Psoas muscle (tissue), 8 donors: Measurements from ENCODE around the gene SPECC1L. TPM values are rescaled to one million over a fixed set of nuclear protein-coding genes. Genes with fewer than 3 reads are reported as not detected.

ENCODE experiments used
- ATAC-seq, 4 donors: fragments of 200-7000 bp; cut with Tn5 transposase; one replicate each; pipeline ENCODE4 v1.9.1; 2020; ENCODE audit warnings: moderate library complexity in 3 of 4, mild to moderate bottlenecking in 2 of 4
- DNase-seq, 2 donors: peaks; one replicate each; pipeline ENCODE4 v3.0.0-alpha.2; 2020
- H3K27ac ChIP-seq: fragments of 200-600 bp; one replicate; pipeline ENCODE4 v1.8.0; 2022
- H3K27me3 ChIP-seq, 3 donors: fragments of 200-600 bp in 1 of 3; one replicate each; pipeline versions ENCODE4 v1.6.1 to v1.8.0; 2013 to 2022; ENCODE audit warnings: low read length in 2 of 3, mild to moderate bottlenecking in 2 of 3, moderate library complexity in 1 of 3; ENCODE audit not compliant: insufficient read depth in 3 of 3
- H3K36me3 ChIP-seq, 2 donors: fragments of 200-600 bp in 1 of 2; one replicate each; pipeline versions ENCODE4 v1.6.1 to v1.8.0; 2013 to 2022; ENCODE audit warnings: low read depth in 1 of 2, mild to moderate bottlenecking in 1 of 2, moderate library complexity in 1 of 2; ENCODE audit not compliant: insufficient read depth in 1 of 2
- H3K4me1 ChIP-seq: fragments of 200-600 bp; one replicate; pipeline ENCODE4 v1.8.0; 2022
- H3K4me3 ChIP-seq: fragments of 200-600 bp; one replicate; pipeline ENCODE4 v1.8.0; 2022; ENCODE audit warnings: mild to moderate bottlenecking
- H3K9me3 ChIP-seq: fragments of 200-600 bp; one replicate; pipeline ENCODE4 v1.8.0; 2022
- CTCF ChIP-seq: fragments of 200-600 bp; IDR thresholded peaks from one replicate; pipeline ENCODE4 v1.8.0; 2022; ENCODE audit warnings: antibody characterized with exemption
- WGBS, 3 donors: extraction: QIAGEN DNeasy Blood & Tissue Kit; methylation state at CpG; one replicate each; pipeline versions ENCODE4 v1.1.6 to v1.1.7; 2013; 5-methylcytosine and 5-hydroxymethylcytosine counted together
- intact Hi-C, 2 donors: fragments of 100-400 bp; cut with DNase I; formaldehyde crosslinking; loops; one replicate each; pipeline versions ENCODE4 v1.11.0 to v1.14.2; 2022
- polyA plus RNA-seq, 3 donors: library from polyadenylated mRNA; stranded (reverse); fragments of 200-250 nt; gene quantifications; one replicate each; pipeline ENCODE4 v1.2.3, GENCODE V29; 2013
- total RNA-seq, 4 donors: library from RNA; stranded (reverse); fragmentation: NEBNext Ultra II Directional in 2 of 4; extraction: Animal tissue kit (Norgen Biotek cat#: 25700) in 2 of 4; gene quantifications; one replicate each; pipeline versions ENCODE4 v1.2.1 to v1.2.4, GENCODE V29; 2021 to 2023
- donor health status: healthy with polysubstance abuse.
- donor health status: DM: no; HTN: no; CAD: no; lungs with moderate emphysema.
- donor health status: Bipolar disorder and iron deficiency.
- donor health status: healthy.
- donor health status: DM: yes; HTN: yes; CAD: no.
- donor health status: DM: no; HTN: no; CAD: no.
- donor health status: DM: no; HTN: no; CAD: no.
- donor health status: DM: yes; HTN: yes; CAD: no.

Gene SPECC1L
- total and polyA plus RNA-seq, 7 donors, result 6.8 to 29.9 (median 23.6) TPM

GRCh38 chr22:24413736-24414385 lies 143.2 kb downstream of the SPECC1L start:
- 80 to 87% (median 85%) methylated on average over 18 of the region's 18 CpGs for WGBS, 3 donors
- TF ChIP-seq CTCF, result no peak
- DNase-seq (peak in 1 of 2 donors; percentile 52), ATAC-seq (no peak)
- Histone ChIP-seq H3K4me3 (no peak overlapping the region), H3K27me3 (no peaks in the 10 kb centered on the region), H3K36me3 (peaks cover 0 to 64% of the 10 kb centered on the region in 2 donors), H3K9me3 (no peaks in the 10 kb centered on the region), H3K27ac (peak overlapping the region; percentile 9), H3K4me1 (no peaks in the 10 kb centered on the region)
- intact Hi-C loops, result no loop called here

- peaks cover 0 to 64% of the 10 kb centered on the region in 2 donors for H3K36me3 ChIP-seq
- intact Hi-C loops, result no loop called here
- no peaks in the 10 kb centered on the region for H3K9me3 ChIP-seq
- no peaks in the 10 kb centered on the region for H3K4me1 ChIP-seq
- no peak for TF ChIP-seq CTCF
- ATAC-seq (no peak), DNase-seq (peak in 1 of 2 donors; percentile 50)
- no peak overlapping the region for H3K4me3 ChIP-seq
- H3K27ac ChIP-seq, result no peak overlapping the region
- WGBS, 3 donors, result 83% methylated on average over 21 of the region's 21 CpGs
- no peaks in the 10 kb centered on the region for H3K27me3 ChIP-seq
These were observed 143.9 kb downstream of the SPECC1L start for GRCh38 chr22:24414523-24414922.

GRCh38 chr22:24414984-24415945 lies 144.6 kb downstream of the SPECC1L start:
- ATAC-seq (no peak), DNase-seq (no peak)
- 82 to 90% (median 87%) methylated on average over 26 of the region's 26 CpGs for WGBS, 3 donors
- Histone ChIP-seq H3K36me3 (peaks cover 0 to 64% of the 10 kb centered on the region in 2 donors), H3K4me3 (no peak overlapping the region), H3K27me3 (no peaks in the 10 kb centered on the region), H3K9me3 (no peaks in the 10 kb centered on the region), H3K4me1 (no peaks in the 10 kb centered on the region), H3K27ac (no peak overlapping the region)
- intact Hi-C loops, result no loop called here
- no peak for TF ChIP-seq CTCF

- intact Hi-C loops, result no loop called here
- Histone ChIP-seq H3K4me3 (no peak overlapping the region), H3K9me3 (no peaks in the 10 kb centered on the region), H3K4me1 (peaks cover 8% of the 10 kb centered on the region), H3K27me3 (no peaks in the 10 kb centered on the region), H3K36me3 (peaks cover 0 to 64% of the 10 kb centered on the region in 2 donors), H3K27ac (no peak overlapping the region)
- 69 to 80% (median 77%) methylated on average over 7 to 8 of the region's 8 CpGs for WGBS, 3 donors
- ATAC-seq, result no peak
- TF ChIP-seq CTCF, result no peak
- DNase-seq, result no peak
These were observed 145.5 kb downstream of the SPECC1L start for GRCh38 chr22:24416095-24416494.
